K562 (cell line): ENCODE results near the gene NDUFV2. TPM values are rescaled to one million over a fixed set of nuclear protein-coding genes. Genes with fewer than 3 reads are reported as not detected.

Experiments used
- ATAC-seq: fragments of 200-7000 bp; cut with Tn5 transposase; 3 replicates; pipeline ENCODE4 v1.9.1; 2020; ENCODE audit warnings: moderate library complexity
- BruUV-seq: library from RNA; stranded (reverse); fragments of 400-500 nt; replicated peaks from 2 replicates; lab custom pipeline; 2021; lab: Mats Ljungman, UMichigan
- CTCF ChIA-PET: fragments of 300-600 bp; formaldehyde crosslinking; extraction: SDS; loops from one replicate; lab custom pipeline; 2021; ENCODE audit warnings: low intra/inter-chr PET ratio; lab: Yijun Ruan, JAX
- POLR2A ChIA-PET: fragments of 300-600, 350-650 bp; sonication (Branson Sonifier 250); formaldehyde crosslinking; extraction: SDS; loops from one replicate; lab custom pipeline; 2021; ENCODE audit warnings: antibody characterized with exemption, inconsistent platforms; lab: Yijun Ruan, JAX
- DNase-seq, 4 experiments: peaks; one replicate each; pipeline versions ENCODE4 v3.0.0 to v3.0.0-alpha.2; 2011 to 2018; ENCODE audit warnings: low spot score in 3 of 4, mixed read lengths in 3 of 4; ENCODE audit errors: extremely low read depth in 1 of 4
- FAIRE-seq: peaks from 2 replicates; lab custom pipeline; 2011; peaks lifted over from hg19 to GRCh38; lab: Jason Lieb, UNC
- H2AFZ ChIP-seq: 2 replicates; pipeline ENCODE4 v1.6.0; 2011; ENCODE audit warnings: low read depth, low read length, control low read depth, inconsistent platforms
- H3K27ac ChIP-seq: fragments of 200-600 bp; 3 replicates; pipeline ENCODE4 v1.8.0; 2011; ENCODE audit warnings: low read depth, mild to moderate bottlenecking, control low read depth, inconsistent platforms, low read length, moderate library complexity, mixed read lengths; ENCODE audit errors: extremely low read depth
- H3K27me3 ChIP-seq, 2 experiments: fragments of 300-600 bp in 1 of 2; 2 replicates in 1 of 2; 3 replicates in 1 of 2; pipeline versions ENCODE4 v1.6.0 to v1.8.0; 2011; ENCODE audit warnings: inconsistent platforms in 2 of 2, low read length in 2 of 2, mild to moderate bottlenecking in 1 of 2, mixed read lengths in 1 of 2, moderate library complexity in 1 of 2; ENCODE audit not compliant: control insufficient read depth in 2 of 2, insufficient read depth in 2 of 2
- H3K36me3 ChIP-seq: fragments of 300-600 bp; 3 replicates; pipeline ENCODE4 v1.8.0; 2011; ENCODE audit warnings: mild to moderate bottlenecking, low read length, inconsistent platforms; ENCODE audit not compliant: control insufficient read depth, insufficient read depth
- H3K4me1 ChIP-seq, 2 experiments: fragments of 200-600 bp in 1 of 2; replicated peaks in 1 of 2; 2 replicates in 1 of 2; 3 replicates in 1 of 2; pipeline versions ENCODE4 v1.5.1 to v1.8.0; 2011; ENCODE audit warnings: inconsistent platforms in 2 of 2, low read length in 2 of 2, mild to moderate bottlenecking in 1 of 2, mixed read lengths in 1 of 2, moderate library complexity in 1 of 2; ENCODE audit not compliant: control insufficient read depth in 2 of 2, insufficient read depth in 2 of 2
- H3K4me2 ChIP-seq: 2 replicates; pipeline ENCODE4 v1.6.1; 2011; ENCODE audit warnings: low read length, control low read depth, inconsistent platforms, mixed read lengths; ENCODE audit not compliant: insufficient read depth
- H3K4me3 ChIP-seq: fragments of 200-600 bp; sonication (generic), shearing (Covaris generic); 2 replicates; pipeline ENCODE4 v1.5.1; 2016; ENCODE audit warnings: control low read depth, inconsistent platforms
- H3K79me2 ChIP-seq: fragments of 200-600 bp; 3 replicates; pipeline ENCODE4 v1.8.0; 2011; ENCODE audit warnings: low read length, inconsistent platforms; ENCODE audit not compliant: control insufficient read depth, insufficient read depth
- H3K9ac ChIP-seq, 2 experiments: 2 replicates each; pipeline versions ENCODE4 v1.6.0 to v1.6.1; 2011; ENCODE audit warnings: low read depth in 2 of 2, low read length in 2 of 2, control low read depth in 1 of 2, inconsistent platforms in 1 of 2, mild to moderate bottlenecking in 1 of 2, mixed read lengths in 1 of 2; ENCODE audit not compliant: insufficient read depth in 1 of 2
- H3K9me1 ChIP-seq: one replicate; pipeline ENCODE4 v1.6.0; 2011; ENCODE audit warnings: inconsistent platforms, mild to moderate bottlenecking, low read length, moderate library complexity; ENCODE audit not compliant: control insufficient read depth, insufficient read depth
- H3K9me3 ChIP-seq: replicated peaks from 2 replicates; pipeline ENCODE4 v1.5.1; 2011; ENCODE audit warnings: low read depth, low read length, inconsistent platforms; ENCODE audit not compliant: control insufficient read depth, insufficient read depth
- H4K20me1 ChIP-seq: replicated peaks from 2 replicates; pipeline ENCODE4 v1.6.1; 2011; ENCODE audit warnings: low read length, inconsistent platforms, mixed read lengths; ENCODE audit not compliant: control insufficient read depth, insufficient read depth
- ARID1B ChIP-seq: fragments of 450-650 bp; IDR thresholded peaks from 2 replicates; pipeline ENCODE4 v1.6.1; 2016; ENCODE audit warnings: antibody characterized with exemption, mild to moderate bottlenecking, inconsistent platforms
- C11orf30 ChIP-seq: fragments of 450-650 bp; IDR thresholded peaks from 2 replicates; pipeline ENCODE4 v1.6.1; 2016; ENCODE audit warnings: low read depth, mild to moderate bottlenecking
- CBX5 ChIP-seq: IDR thresholded peaks from 2 replicates; pipeline ENCODE4 v1.6.1; 2014; ENCODE audit warnings: low read depth, borderline replicate concordance
- CCNT2 ChIP-seq: IDR thresholded peaks from 2 replicates; pipeline ENCODE4 v1.6.1; 2011; ENCODE audit warnings: borderline replicate concordance, low read depth, mild to moderate bottlenecking, moderate library complexity, mixed read lengths, low read length; ENCODE audit not compliant: insufficient read length; ENCODE audit errors: extremely low read depth
- ELK3 ChIP-seq: fragments of 450-650 bp; formaldehyde crosslinking; IDR thresholded peaks from 2 replicates; pipeline ENCODE4 v1.4.0; 2020; ENCODE audit warnings: mild to moderate bottlenecking
- ESRRB ChIP-seq: fragments of 250-450 bp; sonication (Bioruptor Pico); IDR thresholded peaks from 2 replicates; pipeline ENCODE4 v1.5.0; 2020; ENCODE audit warnings: mild to moderate bottlenecking, moderate library complexity, borderline replicate concordance
- EWSR1 ChIP-seq: fragments of 450-650 bp; IDR thresholded peaks from 2 replicates; pipeline ENCODE4 v1.6.1; 2018; ENCODE audit warnings: borderline replicate concordance, mild to moderate bottlenecking, low read depth, moderate library complexity; ENCODE audit not compliant: partially characterized antibody
- FOXK1 ChIP-seq: sonication (generic); formaldehyde crosslinking; IDR thresholded peaks from 2 replicates; pipeline ENCODE4 v1.8.0; 2022; ENCODE audit warnings: missing genetic modification reagents, mild to moderate bottlenecking, borderline replicate concordance
- FOXK2 ChIP-seq, 2 experiments: fragments of 450-650 bp; IDR thresholded peaks in 1 of 2; conservative IDR thresholded peaks in 1 of 2; 2 replicates each; pipeline ENCODE4 v1.6.1; 2016; ENCODE audit warnings: low read depth in 2 of 2, mild to moderate bottlenecking in 1 of 2
- GATAD2A ChIP-seq: fragments of 450-650 bp; IDR thresholded peaks from 2 replicates; pipeline ENCODE4 v1.6.1; 2017
- MAFG ChIP-seq: fragments of 450-650 bp; conservative IDR thresholded peaks from 2 replicates; pipeline ENCODE4 v1.6.1; 2016; ENCODE audit warnings: missing genetic modification characterization, missing compliant biosample characterization
- NCOA6 ChIP-seq: fragments of 450-650 bp; IDR thresholded peaks from 2 replicates; pipeline ENCODE4 v1.6.1; 2017; ENCODE audit warnings: mild to moderate bottlenecking
- NFE2 ChIP-seq: IDR thresholded peaks from 2 replicates; pipeline ENCODE4 v1.6.1; 2014; ENCODE audit warnings: antibody characterized with exemption, low read depth
- RBM17 ChIP-seq: fragments of 200-400 bp; formaldehyde crosslinking; IDR thresholded peaks from 2 replicates; pipeline ENCODE4 v1.6.1; 2017; ENCODE audit warnings: low read depth, mild to moderate bottlenecking, low read length, borderline replicate concordance
- RBM22 ChIP-seq: fragments of 200-400 bp; formaldehyde crosslinking; IDR thresholded peaks from 2 replicates; pipeline ENCODE4 v1.6.1; 2018; ENCODE audit warnings: low read length, low read depth; ENCODE audit not compliant: poor library complexity, severe bottlenecking
- RCOR1 ChIP-seq, 2 experiments: IDR thresholded peaks; 2 replicates each; pipeline ENCODE4 v1.6.1; 2012; ENCODE audit warnings: low read depth in 2 of 2, low read length in 2 of 2, borderline replicate concordance in 1 of 2, improper control_type of control experiment in 1 of 2
- SOX6 ChIP-seq: fragments of 450-650 bp; IDR thresholded peaks from 2 replicates; pipeline ENCODE4 v1.6.1; 2014; ENCODE audit warnings: mild to moderate bottlenecking
- USF2 ChIP-seq: sonication (generic); formaldehyde crosslinking; IDR thresholded peaks from 2 replicates; pipeline ENCODE4 v1.5.0; 2020; ENCODE audit warnings: missing genetic modification reagents
- ZNF282 ChIP-seq: sonication (generic); formaldehyde crosslinking; IDR thresholded peaks from 2 replicates; pipeline ENCODE4 v1.8.1; 2023; ENCODE audit warnings: missing genetic modification reagents
- ZNF316 ChIP-seq: fragments of 450-650 bp; IDR thresholded peaks from 2 replicates; pipeline ENCODE4 v1.6.1; 2016
- ZNF431 ChIP-seq: sonication (generic); formaldehyde crosslinking; IDR thresholded peaks from 2 replicates; pipeline ENCODE4 v1.8.0; 2022; ENCODE audit warnings: mild to moderate bottlenecking, missing genetic modification reagents
- WGBS: fragments of 100-300 bp; shearing (Covaris generic); methylation state at CpG from one replicate; pipeline ENCODE4 v1.1.6; 2016; ENCODE audit warnings: low coverage, mixed read lengths; ENCODE audit not compliant: insufficient coverage; ENCODE audit errors: missing lambda C conversion rate; 5-methylcytosine and 5-hydroxymethylcytosine counted together
- in situ Hi-C: fragments of 300-500 bp; cut with MboI; formaldehyde crosslinking; loops from 4 replicates; pipeline ENCODE4 v1.15.0; 2018; ENCODE audit warnings: inconsistent platforms, mixed read lengths
- intact Hi-C: fragments of 100-400 bp; cut with micrococcal nuclease; formaldehyde crosslinking; loops from 2 replicates; pipeline ENCODE4 v1.14.2; 2022
- polyA plus RNA-seq, 8 experiments: library from polyadenylated mRNA; depleted of rRNA in 4 of 8; stranded (reverse) in 5 of 8; unstranded in 3 of 8; fragments of >200 nt; fragmentation: Nextera tagmentation in 2 of 8; fragmentation: Illumina TruSeq in 1 of 8; extraction: Ambion mirVana in 2 of 8; extraction: Trizol in 1 of 8; gene quantifications; 2 replicates each; pipeline versions ENCODE4 v1.2.1 to v1.2.3, GENCODE V29; 2011 to 2014; ENCODE audit warnings: inconsistent platforms in 1 of 8, missing spikeins in 1 of 8
- total RNA-seq, 7 experiments: library from RNA; depleted of rRNA in 6 of 7; stranded (reverse); fragments of >200 nt in 6 of 7; fragmentation: Illumina TruSeq in 2 of 7; extraction: Trizol in 2 of 7; gene quantifications; 2 replicates each; pipeline versions ENCODE4 v1.2.1 to v1.2.3, GENCODE V29; 2011 to 2021; ENCODE audit warnings: low replicate concordance in 1 of 7

NDUFV2 gene
- total and polyA plus RNA-seq, 9 of the 15 experiments (the other 6 are each of a cell fraction or from before 2014, with no cell fraction given) = 213 to 550 (median 384) TPM

GRCh38 chr18:9086624-9087023 is 15.9 kb upstream of the NDUFV2 start (continued):
- no peak for TF ChIP-seq ELK3 (CRISPR knock-in tag)
- TF ChIP-seq MAFG (tag) = peak; percentile 81
- TF ChIP-seq SOX6 = no peak
- TF ChIP-seq EWSR1 = no peak
- no peak for TF ChIP-seq CCNT2
- no peak for TF ChIP-seq ARID1B
- no peak for TF ChIP-seq RBM22

GRCh38 chr18:9087144-9087543 is 15.4 kb upstream of the NDUFV2 start:
- H3K9me3 ChIP-seq = no peaks in the 10 kb centered on the region
- peaks cover 0 to 3% of the 10 kb centered on the region in 2 experiments; a peak in 3 of 5 replicates for H3K4me1 ChIP-seq
- no peaks in the 10 kb centered on the region for H3K9me1 ChIP-seq
- no peak overlapping the region for H2AFZ ChIP-seq
- CTCF ChIA-PET = no interaction called here
- no peak for ATAC-seq
- no peaks in the 10 kb centered on the region for H3K36me3 ChIP-seq
- DNase-seq = no peak
- no peak for FAIRE-seq
- in situ Hi-C loops (no loop called here), intact Hi-C loops (no loop called here)
- no peak overlapping the region for H3K9ac ChIP-seq
- H3K4me3 ChIP-seq = no peak overlapping the region
- no peak overlapping the region for H3K4me2 ChIP-seq
- POLR2A ChIA-PET = interaction anchor here (1.2 kb wide), 1 partner anchor 9 kb away, joined by 3 read pairs; no protein-coding TSS in a partner anchor
- TF ChIP-seq USF2 (CRISPR knock-in tag) = no peak
- no peak for TF ChIP-seq ZNF316
- no peak for TF ChIP-seq ZNF431
- TF ChIP-seq RBM17 = no peak
- no peak for TF ChIP-seq ZNF282 (CRISPR knock-in tag)
- no peak for TF ChIP-seq NFE2
- no peak for TF ChIP-seq NCOA6
- TF ChIP-seq ESRRB (CRISPR knock-in tag) = no peak
- TF ChIP-seq C11orf30 = no peak
- no peak for TF ChIP-seq FOXK2 (conservative IDR thresholded peaks at IDR 0.05 in 1 of 2, IDR thresholded peaks at IDR 0.05 in 1 of 2; ENCODE audit: low read depth in 2 of 2)
- TF ChIP-seq FOXK1 (CRISPR knock-in tag) = no peak
- no peak for TF ChIP-seq GATAD2A
- no peak for TF ChIP-seq RCOR1 (IDR thresholded peaks at IDR 0.05; ENCODE audit: borderline replicate concordance in 1 of 2, low read depth in 2 of 2, low read length in 2 of 2)
- TF ChIP-seq CBX5 = no peak
- no peak overlapping the region for H3K27ac ChIP-seq
- WGBS = 73% methylated on average over 2 of the region's 2 CpGs
- H3K79me2 ChIP-seq = no peaks in the 10 kb centered on the region
- H4K20me1 ChIP-seq = no peaks in the 10 kb centered on the region
- H3K27me3 ChIP-seq = no peaks in the 10 kb centered on the region
- no TSS peak for BruUV-seq
